ENCODE results near the gene NQO2.

Gene NQO2

DNA sequence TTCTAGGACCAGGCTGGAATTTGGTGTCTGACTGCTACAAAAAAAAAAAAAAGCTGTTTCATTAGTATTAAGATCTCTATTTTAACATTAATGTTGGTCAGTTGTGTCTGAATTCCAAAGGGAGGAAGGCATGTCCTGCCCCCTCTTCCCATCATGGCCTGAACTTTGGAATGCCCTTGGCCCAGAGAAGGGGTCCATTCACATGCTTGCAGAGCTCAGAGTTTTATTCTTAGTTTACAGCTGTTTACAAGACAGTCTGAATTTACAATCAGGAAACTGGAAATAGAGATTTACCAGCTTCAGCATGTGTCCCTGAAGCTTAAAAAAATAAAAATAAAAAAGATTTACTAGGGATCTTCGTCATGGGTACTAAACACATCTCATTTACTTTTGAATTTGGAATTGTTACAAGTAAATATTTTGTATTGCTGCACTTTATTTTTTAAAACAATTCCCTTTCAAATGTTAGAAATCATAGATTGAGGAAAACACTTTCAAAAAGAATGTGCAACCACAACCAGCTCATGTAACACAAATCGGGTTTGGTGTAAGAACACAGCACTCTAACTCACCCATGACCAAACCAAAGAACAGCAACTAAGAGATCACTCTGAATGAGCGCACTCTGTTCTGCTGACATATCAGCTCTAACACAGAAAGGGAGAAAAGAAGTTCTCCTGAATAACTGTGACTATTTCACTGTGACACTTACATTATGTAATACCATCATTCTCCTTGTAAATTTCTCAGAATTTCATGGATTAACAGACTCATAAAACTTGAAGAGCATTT lies 21.7 kb upstream of the NQO2 start:
- TF ChIP-seq CEBPB (IDR thresholded peaks at IDR 0.05) = no peak

DNA sequence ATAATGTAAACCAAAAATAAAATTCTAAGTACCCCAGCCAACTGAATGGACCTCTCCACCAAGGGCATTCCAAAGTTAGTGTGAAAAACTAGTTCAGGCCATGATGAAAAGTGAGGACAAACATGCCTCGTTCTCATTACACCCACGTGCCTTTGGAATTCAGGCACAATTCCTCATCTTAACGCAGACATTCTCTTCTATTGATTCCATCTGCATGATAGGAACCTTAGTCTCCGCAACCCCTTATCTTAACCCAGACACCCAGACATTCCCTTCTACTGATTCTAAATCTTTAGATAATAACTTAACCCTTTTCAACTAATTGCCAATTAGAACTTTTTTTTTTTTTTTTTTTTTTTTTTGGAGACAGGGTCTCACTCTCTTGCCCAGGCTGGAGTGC lies 20.8 kb upstream of the NQO2 start:
- TF ChIP-seq ZBTB7A (IDR thresholded peaks at IDR 0.05; ENCODE audit: low read depth) = no peak
- TF ChIP-seq EGR1 (IDR thresholded peaks at IDR 0.05) = no peak
- TF ChIP-seq, protein P1, sequence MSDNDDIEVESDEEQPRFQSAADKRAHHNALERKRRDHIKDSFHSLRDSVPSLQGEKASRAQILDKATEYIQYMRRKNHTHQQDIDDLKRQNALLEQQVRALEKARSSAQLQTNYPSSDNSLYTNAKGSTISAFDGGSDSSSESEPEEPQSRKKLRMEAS (IDR thresholded peaks at IDR 0.05) = no peak
- TF ChIP-seq, protein P2, sequence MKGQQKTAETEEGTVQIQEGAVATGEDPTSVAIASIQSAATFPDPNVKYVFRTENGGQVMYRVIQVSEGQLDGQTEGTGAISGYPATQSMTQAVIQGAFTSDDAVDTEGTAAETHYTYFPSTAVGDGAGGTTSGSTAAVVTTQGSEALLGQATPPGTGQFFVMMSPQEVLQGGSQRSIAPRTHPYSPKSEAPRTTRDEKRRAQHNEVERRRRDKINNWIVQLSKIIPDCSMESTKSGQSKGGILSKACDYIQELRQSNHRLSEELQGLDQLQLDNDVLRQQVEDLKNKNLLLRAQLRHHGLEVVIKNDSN (IDR thresholded peaks at IDR 0.05) = no peak
- TF ChIP-seq EP300 (IDR thresholded peaks at IDR 0.05; ENCODE audit: borderline replicate concordance) = no peak
- no peak for TF ChIP-seq TAF1 (IDR thresholded peaks at IDR 0.05; ENCODE audit: low read depth)
- TF ChIP-seq FOXM1 (IDR thresholded peaks at IDR 0.05; ENCODE audit: borderline replicate concordance, low read depth) = no peak

DNA sequence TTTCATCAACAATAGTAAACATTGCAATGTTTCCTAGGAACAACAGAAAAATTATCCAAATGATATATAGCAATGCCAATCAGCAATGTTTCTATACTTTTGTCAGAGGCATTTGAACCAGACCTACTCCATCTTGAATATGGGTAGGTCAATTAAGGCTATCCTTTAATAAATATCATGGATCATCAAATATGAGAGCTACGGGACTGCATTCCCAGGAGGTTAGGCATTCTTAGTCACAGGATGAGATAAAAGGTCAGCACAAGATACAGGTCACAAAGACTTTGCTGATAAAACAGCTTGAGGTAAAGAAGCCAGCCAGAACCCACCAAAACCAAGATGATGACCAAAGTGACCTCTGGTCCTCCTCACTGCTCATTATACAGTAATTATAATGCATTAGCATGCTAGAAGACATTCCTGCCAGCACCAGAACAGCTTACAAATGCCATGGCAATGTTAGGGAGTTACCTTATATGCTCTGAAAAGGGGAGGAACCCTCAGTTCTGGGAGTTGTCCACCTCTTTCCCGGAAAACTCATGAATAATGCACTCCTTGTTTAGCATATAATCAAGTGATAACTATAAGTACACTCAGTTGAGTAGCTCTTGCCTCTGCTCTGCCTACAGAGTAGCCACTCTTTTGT lies 19.8 kb upstream of the NQO2 start:
- TF ChIP-seq TEAD4 (IDR thresholded peaks at IDR 0.05) (no peak), EP300 (IDR thresholded peaks at IDR 0.05; ENCODE audit: borderline replicate concordance) (no peak), CREB1 (IDR thresholded peaks at IDR 0.05; ENCODE audit: low read depth) (no peak), EGR1 (IDR thresholded peaks at IDR 0.05) (no peak), TCF12 (IDR thresholded peaks at IDR 0.05; ENCODE audit: low read depth) (no peak), NFIC (IDR thresholded peaks at IDR 0.05) (no peak), CEBPB (IDR thresholded peaks at IDR 0.05) (no peak), FOXM1 (IDR thresholded peaks at IDR 0.05; ENCODE audit: borderline replicate concordance, low read depth) (no peak)
- TF ChIP-seq, protein P2 (IDR thresholded peaks at IDR 0.05) = no peak
- TF ChIP-seq, protein P1 (IDR thresholded peaks at IDR 0.05) = no peak
- TF ChIP-seq, protein P3, sequence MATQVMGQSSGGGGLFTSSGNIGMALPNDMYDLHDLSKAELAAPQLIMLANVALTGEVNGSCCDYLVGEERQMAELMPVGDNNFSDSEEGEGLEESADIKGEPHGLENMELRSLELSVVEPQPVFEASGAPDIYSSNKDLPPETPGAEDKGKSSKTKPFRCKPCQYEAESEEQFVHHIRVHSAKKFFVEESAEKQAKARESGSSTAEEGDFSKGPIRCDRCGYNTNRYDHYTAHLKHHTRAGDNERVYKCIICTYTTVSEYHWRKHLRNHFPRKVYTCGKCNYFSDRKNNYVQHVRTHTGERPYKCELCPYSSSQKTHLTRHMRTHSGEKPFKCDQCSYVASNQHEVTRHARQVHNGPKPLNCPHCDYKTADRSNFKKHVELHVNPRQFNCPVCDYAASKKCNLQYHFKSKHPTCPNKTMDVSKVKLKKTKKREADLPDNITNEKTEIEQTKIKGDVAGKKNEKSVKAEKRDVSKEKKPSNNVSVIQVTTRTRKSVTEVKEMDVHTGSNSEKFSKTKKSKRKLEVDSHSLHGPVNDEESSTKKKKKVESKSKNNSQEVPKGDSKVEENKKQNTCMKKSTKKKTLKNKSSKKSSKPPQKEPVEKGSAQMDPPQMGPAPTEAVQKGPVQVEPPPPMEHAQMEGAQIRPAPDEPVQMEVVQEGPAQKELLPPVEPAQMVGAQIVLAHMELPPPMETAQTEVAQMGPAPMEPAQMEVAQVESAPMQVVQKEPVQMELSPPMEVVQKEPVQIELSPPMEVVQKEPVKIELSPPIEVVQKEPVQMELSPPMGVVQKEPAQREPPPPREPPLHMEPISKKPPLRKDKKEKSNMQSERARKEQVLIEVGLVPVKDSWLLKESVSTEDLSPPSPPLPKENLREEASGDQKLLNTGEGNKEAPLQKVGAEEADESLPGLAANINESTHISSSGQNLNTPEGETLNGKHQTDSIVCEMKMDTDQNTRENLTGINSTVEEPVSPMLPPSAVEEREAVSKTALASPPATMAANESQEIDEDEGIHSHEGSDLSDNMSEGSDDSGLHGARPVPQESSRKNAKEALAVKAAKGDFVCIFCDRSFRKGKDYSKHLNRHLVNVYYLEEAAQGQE (IDR thresholded peaks at IDR 0.05; ENCODE audit: low read depth) = no peak

DNA sequence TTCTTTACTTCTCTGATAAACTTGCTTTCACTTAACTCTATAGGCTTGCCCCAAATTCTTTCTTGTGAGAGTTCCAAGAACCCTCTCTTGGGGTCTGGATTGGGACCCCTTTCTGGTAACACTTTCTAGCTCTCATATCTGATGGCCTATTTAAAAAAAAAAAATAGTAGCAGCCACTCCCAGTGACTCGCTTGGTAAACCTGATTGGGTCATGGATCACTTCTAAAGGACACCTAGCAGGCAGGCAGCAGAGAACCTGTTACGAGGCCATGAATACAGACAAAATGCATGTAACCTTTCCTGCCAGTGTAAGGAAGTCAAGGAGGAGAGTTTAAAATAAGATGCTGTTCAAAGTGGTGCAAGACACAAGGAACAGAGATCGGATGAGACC lies 19.2 kb upstream of the NQO2 start:
- no peak for TF ChIP-seq YY1 (IDR thresholded peaks at IDR 0.05; ENCODE audit: low read depth)
- no peak for TF ChIP-seq CEBPB (IDR thresholded peaks at IDR 0.05)
- no peak for TF ChIP-seq RAD21 (IDR thresholded peaks at IDR 0.05; ENCODE audit: low read depth)
- TF ChIP-seq, protein P3 (IDR thresholded peaks at IDR 0.05; ENCODE audit: low read depth) = no peak
- no peak for TF ChIP-seq NFIC (IDR thresholded peaks at IDR 0.05)

DNA sequence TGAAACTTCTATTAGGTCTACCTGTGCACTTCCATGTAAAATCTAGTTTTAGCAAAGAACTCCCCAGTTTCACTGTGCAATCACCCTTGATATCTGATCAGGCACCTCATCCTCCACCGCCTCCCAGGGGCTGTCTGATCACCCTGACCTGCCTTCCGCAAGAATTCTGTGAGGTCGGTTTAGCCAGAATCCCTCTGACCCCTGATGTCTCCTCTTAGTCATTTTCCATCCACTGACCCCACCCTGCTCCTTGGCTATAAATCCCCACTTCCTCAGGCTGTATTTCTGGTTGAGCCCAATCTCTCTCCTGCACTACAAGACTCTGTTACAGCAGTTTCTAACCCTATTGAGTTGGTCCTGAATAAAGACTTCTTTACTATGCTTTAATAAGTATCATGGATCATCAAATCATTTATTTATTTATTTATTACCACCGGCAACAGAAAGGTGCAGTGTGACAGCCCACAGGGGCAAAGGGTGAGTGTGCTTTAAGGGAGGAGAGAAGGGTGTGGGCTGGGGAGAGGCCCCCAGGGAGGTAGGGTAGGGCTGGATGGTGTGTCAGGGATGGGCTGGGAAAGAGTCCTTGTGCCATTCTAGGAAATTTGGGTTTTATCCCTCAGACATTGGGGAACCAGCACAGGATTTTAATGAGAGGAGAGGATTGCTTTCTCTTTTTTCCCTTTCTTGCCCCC lies 17.1 kb upstream of the NQO2 start:
- TF ChIP-seq NFIC (IDR thresholded peaks at IDR 0.05) (no peak), TEAD4 (IDR thresholded peaks at IDR 0.05) (no peak), FOXM1 (IDR thresholded peaks at IDR 0.05; ENCODE audit: borderline replicate concordance, low read depth) (no peak), EP300 (IDR thresholded peaks at IDR 0.05; ENCODE audit: borderline replicate concordance) (no peak), TAF1 (IDR thresholded peaks at IDR 0.05; ENCODE audit: low read depth) (no peak), EGR1 (IDR thresholded peaks at IDR 0.05) (no peak), RAD21 (IDR thresholded peaks at IDR 0.05; ENCODE audit: low read depth) (no peak), ZBTB7A (IDR thresholded peaks at IDR 0.05; ENCODE audit: low read depth) (no peak)
- TF ChIP-seq, protein P2 (IDR thresholded peaks at IDR 0.05) = no peak
